ENCODE results near the gene HOXA6. TPM values are rescaled to one million over a fixed set of nuclear protein-coding genes. Genes with fewer than 3 reads are reported as not detected.

Gene HOXA6
- total RNA-seq, 2 experiments from 2014 or later = not detected

DNA sequence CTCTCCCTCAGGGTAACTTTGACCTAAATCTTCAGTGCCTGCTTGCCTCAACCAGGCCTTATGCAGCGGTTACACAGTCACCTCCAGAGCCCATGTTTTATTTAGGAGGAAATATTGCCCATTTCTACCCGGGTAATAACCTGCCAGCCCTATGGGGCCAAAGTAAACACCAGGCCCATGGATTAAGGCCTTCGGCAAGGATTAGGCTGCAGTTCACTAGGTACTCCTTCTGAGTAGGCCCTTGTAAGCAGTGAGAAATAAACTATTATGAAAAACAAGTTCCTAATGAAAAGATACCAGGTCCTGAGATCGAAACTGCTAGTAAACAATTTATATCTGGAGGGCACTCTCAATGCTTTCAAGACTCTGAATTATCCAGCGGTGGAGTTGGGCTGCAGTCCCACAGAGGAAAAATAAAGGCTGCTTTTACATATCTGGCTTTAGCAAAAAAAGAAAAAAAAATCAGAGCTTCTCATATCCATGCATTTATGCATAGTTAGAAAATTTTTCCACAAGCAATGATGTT, 30.3 kb upstream of the HOXA6 start:
- ATAC-seq = no peak
- POLR2A ChIA-PET = interaction anchor here (1.1 kb wide), 1 partner anchor 16 kb away, joined by 3 read pairs; no protein-coding TSS in a partner anchor
- peaks cover 69% of the 10 kb centered on the region for H3K27me3 Mint-ChIP-seq
- DNase-seq = no peak
- H3K4me1 Mint-ChIP-seq (ENCODE audit: low read depth) = peaks cover 6% of the 10 kb centered on the region
- no peak overlapping the region for H3K27ac Mint-ChIP-seq
- no peaks in the 10 kb centered on the region for H3K36me3 Mint-ChIP-seq (ENCODE audit: low read depth)
- TF ChIP-seq, protein P1, sequence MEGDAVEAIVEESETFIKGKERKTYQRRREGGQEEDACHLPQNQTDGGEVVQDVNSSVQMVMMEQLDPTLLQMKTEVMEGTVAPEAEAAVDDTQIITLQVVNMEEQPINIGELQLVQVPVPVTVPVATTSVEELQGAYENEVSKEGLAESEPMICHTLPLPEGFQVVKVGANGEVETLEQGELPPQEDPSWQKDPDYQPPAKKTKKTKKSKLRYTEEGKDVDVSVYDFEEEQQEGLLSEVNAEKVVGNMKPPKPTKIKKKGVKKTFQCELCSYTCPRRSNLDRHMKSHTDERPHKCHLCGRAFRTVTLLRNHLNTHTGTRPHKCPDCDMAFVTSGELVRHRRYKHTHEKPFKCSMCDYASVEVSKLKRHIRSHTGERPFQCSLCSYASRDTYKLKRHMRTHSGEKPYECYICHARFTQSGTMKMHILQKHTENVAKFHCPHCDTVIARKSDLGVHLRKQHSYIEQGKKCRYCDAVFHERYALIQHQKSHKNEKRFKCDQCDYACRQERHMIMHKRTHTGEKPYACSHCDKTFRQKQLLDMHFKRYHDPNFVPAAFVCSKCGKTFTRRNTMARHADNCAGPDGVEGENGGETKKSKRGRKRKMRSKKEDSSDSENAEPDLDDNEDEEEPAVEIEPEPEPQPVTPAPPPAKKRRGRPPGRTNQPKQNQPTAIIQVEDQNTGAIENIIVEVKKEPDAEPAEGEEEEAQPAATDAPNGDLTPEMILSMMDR (IDR thresholded peaks at IDR 0.05) = no peak
- H3K9me3 Mint-ChIP-seq = no peaks in the 10 kb centered on the region
- no peak overlapping the region for H3K4me3 Mint-ChIP-seq
- CTCF ChIA-PET = interaction anchor here (0.7 to 10.4 kb wide), 6 partner anchors 14 to 323 kb away, joined by 3 to 61 read pairs (median 6); partner anchors contain the start of gene HOXA7
- intact Hi-C loops (cut with micrococcal nuclease) = no loop called here

- POLR2A ChIA-PET = interaction anchor here (1.1 kb wide), 1 partner anchor 15 kb away, joined by 3 read pairs; no protein-coding TSS in a partner anchor
- Mint-ChIP-seq H3K9me3 (no peaks in the 10 kb centered on the region), H3K27ac (no peak overlapping the region), H3K4me3 (no peak overlapping the region), H3K27me3 (peaks cover 67% of the 10 kb centered on the region), H3K4me1 (ENCODE audit: low read depth) (peaks cover 8% of the 10 kb centered on the region), H3K36me3 (ENCODE audit: low read depth) (no peaks in the 10 kb centered on the region)
- CTCF ChIA-PET = interaction anchor here (0.7 to 10.4 kb wide), 11 partner anchors 11 to 490 kb away, joined by 3 to 61 read pairs (median 4); partner anchors contain the start of genes HOXA7 and HOXA9
- DNase-seq (no peak), ATAC-seq (no peak)
- TF ChIP-seq, protein P1 (IDR thresholded peaks at IDR 0.05) = no peak
- intact Hi-C loops (cut with micrococcal nuclease) = no loop called here
Observed at GRCh38 chr7:27176962-27177794, 29.6 kb upstream of the HOXA6 start.

DNA sequence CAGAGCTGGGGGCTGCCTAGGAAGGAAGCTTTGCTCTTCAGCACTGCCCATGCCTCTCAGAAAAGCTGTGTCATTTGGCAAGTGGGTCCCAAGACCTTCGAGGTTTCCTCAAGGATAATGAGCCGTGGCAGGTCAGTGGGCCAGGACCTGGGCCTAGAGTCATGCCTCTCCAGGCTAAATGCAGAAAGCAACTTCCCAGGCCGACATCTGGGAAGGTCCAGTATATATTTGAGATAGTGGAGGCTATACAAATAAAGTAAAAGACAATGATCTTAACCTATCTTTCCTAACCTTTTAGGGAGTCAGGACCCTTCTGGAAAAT, 28.9 kb upstream of the HOXA6 start:
- intact Hi-C loops (cut with micrococcal nuclease) = no loop called here
- ChIA-PET POLR2A (no interaction called here), CTCF (interaction anchor here (0.8 to 10.4 kb wide), 7 partner anchors 11 to 489 kb away, joined by 3 to 61 read pairs (median 4); partner anchors contain the start of genes HOXA7 and HOXA9)
- H3K27me3 Mint-ChIP-seq = peaks cover 68% of the 10 kb centered on the region
- no peaks in the 10 kb centered on the region for H3K9me3 Mint-ChIP-seq
- TF ChIP-seq, protein P1 (IDR thresholded peaks at IDR 0.05) = no peak
- H3K4me3 Mint-ChIP-seq = no peak overlapping the region
- DNase-seq = no peak
- no peak for ATAC-seq
- H3K4me1 Mint-ChIP-seq (ENCODE audit: low read depth) = peaks cover 14% of the 10 kb centered on the region
- no peaks in the 10 kb centered on the region for H3K36me3 Mint-ChIP-seq (ENCODE audit: low read depth)
- no peak overlapping the region for H3K27ac Mint-ChIP-seq

DNA sequence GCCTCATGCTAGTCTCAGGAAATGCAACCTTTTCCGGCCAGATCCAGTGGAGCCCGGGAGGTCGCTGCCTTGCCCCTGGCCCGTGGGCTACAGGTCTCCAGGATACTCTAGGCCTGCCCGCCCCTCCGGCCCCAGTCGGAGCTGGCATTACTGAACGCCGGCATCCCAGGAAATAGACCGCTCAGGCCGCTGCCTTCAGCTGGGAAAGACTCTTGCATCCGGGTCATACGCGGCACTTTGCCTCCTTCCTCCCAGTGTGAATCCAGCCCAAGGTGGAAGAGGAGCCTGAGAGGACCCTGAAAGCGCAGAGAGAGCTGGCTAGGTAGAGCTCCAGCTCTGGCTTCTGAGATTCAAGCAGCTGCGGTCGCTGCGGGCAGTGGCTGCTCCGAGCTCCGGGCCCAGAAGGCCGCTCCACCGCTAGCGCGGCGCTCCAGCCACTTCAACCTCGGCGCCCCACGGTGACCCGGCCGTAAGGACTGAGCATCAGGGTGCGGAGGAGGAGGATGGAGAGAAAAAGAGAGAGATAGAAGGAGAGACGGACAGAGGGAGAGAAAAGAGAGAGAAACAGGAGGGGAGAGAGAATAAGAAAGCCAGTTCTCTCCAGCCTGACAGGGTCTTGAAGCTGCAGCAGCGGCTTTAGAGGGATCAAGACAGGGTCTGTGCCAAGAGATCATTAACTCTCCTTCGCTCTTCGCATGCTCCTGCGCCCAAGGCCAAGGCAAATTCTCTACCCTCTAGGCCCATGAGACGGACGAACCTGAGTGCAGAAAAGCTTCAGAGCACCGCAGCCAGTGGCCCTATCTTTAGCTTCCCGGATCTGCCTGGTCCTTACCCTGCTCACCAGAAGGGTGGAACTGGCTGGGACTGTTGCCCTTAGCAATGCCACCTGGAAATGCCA, 28.3 kb upstream of the HOXA6 start:
- TF ChIP-seq, protein P1 (IDR thresholded peaks at IDR 0.05) = no peak
- H3K4me1 Mint-ChIP-seq (ENCODE audit: low read depth) = peaks cover 15% of the 10 kb centered on the region
- intact Hi-C loops (cut with micrococcal nuclease) = no loop called here
- no peak overlapping the region for H3K27ac Mint-ChIP-seq
- H3K36me3 Mint-ChIP-seq (ENCODE audit: low read depth) = no peaks in the 10 kb centered on the region
- no peaks in the 10 kb centered on the region for H3K9me3 Mint-ChIP-seq
- no peak overlapping the region for H3K4me3 Mint-ChIP-seq
- peaks cover 70% of the 10 kb centered on the region for H3K27me3 Mint-ChIP-seq
- no peak for DNase-seq
- ChIA-PET CTCF (interaction anchor here (0.7 to 10.4 kb wide), 7 partner anchors 10 to 489 kb away, joined by 3 to 61 read pairs (median 5); partner anchors contain the start of genes HOXA3, HOXA7 and HOXA9), POLR2A (no interaction called here)
- ATAC-seq = no peak
